Caco-2 (cell line): ENCODE measurements around the gene SCMH1. TPM values are rescaled to one million over a fixed set of nuclear protein-coding genes. Genes with fewer than 3 reads are reported as not detected.

Experiments used
- BruUV-seq: library from RNA; stranded (reverse); fragments of 400-500 nt; replicated peaks from 2 replicates; lab custom pipeline; 2021; lab: Mats Ljungman, UMichigan
- CTCF ChIA-PET: fragments of 300-600 bp; sonication (Branson Sonifier 250); formaldehyde crosslinking; loops from one replicate; lab custom pipeline; 2022; ENCODE audit warnings: antibody characterized with exemption; lab: Charles Lee
- POLR2A ChIA-PET: fragments of 300-600 bp; sonication (Branson Sonifier 250); formaldehyde crosslinking; loops from one replicate; lab custom pipeline; 2022; ENCODE audit warnings: antibody characterized with exemption; lab: Charles Lee
- DNase-seq, 2 experiments: peaks; one replicate each; pipeline versions ENCODE4 v3.0.0 to v3.0.0-alpha.2; 2020 to 2022
- H3K27me3 ChIP-seq: replicated peaks from 2 replicates; pipeline ENCODE4 v1.6.0; 2011; ENCODE audit warnings: low read length; ENCODE audit not compliant: control insufficient read depth, insufficient read depth
- H3K36me3 ChIP-seq: 2 replicates; pipeline ENCODE4 v1.5.1; 2011; ENCODE audit warnings: low read length; ENCODE audit not compliant: control insufficient read depth, insufficient read depth
- H3K4me1 ChIP-seq: fragments of 250-450 bp; sonication (Bioruptor Pico); 2 replicates; pipeline ENCODE4 v1.5.1; 2020; ENCODE audit warnings: mild to moderate bottlenecking
- H3K4me3 ChIP-seq: 2 replicates; pipeline ENCODE4 v1.5.1; 2011; ENCODE audit warnings: low read depth, mild to moderate bottlenecking, control low read depth, low read length
- H3K9me3 ChIP-seq: fragments of 250-450 bp; sonication (Bioruptor Pico); 2 replicates; pipeline ENCODE4 v1.5.1; 2020; ENCODE audit warnings: mild to moderate bottlenecking, moderate library complexity
- H3K27ac Mint-ChIP-seq: one replicate; pipeline ENCODE4 v1.8.0; 2022; ENCODE audit warnings: mixed read lengths; ENCODE audit not compliant: unreplicated experiment
- H3K27me3 Mint-ChIP-seq: one replicate; pipeline ENCODE4 v1.8.0; 2022; ENCODE audit warnings: mixed read lengths; ENCODE audit not compliant: insufficient read depth, unreplicated experiment
- H3K36me3 Mint-ChIP-seq: one replicate; pipeline ENCODE4 v1.8.0; 2022; ENCODE audit warnings: mild to moderate bottlenecking, mixed read lengths; ENCODE audit not compliant: insufficient read depth, unreplicated experiment
- H3K4me1 Mint-ChIP-seq: one replicate; pipeline ENCODE4 v1.8.0; 2022; ENCODE audit warnings: low read depth, mixed read lengths; ENCODE audit not compliant: unreplicated experiment
- H3K4me3 Mint-ChIP-seq: one replicate; pipeline ENCODE4 v1.8.0; 2022; ENCODE audit warnings: mild to moderate bottlenecking, moderate library complexity, mixed read lengths; ENCODE audit not compliant: unreplicated experiment
- H3K9me3 Mint-ChIP-seq: one replicate; pipeline ENCODE4 v1.8.0; 2022; ENCODE audit warnings: mixed read lengths; ENCODE audit not compliant: unreplicated experiment
- intact Hi-C: fragments of 100-400 bp; cut with micrococcal nuclease; formaldehyde crosslinking; loops from one replicate; pipeline ENCODE4 v1.10.0; 2022; ENCODE audit not compliant: unreplicated experiment
- total RNA-seq: library from RNA; stranded (reverse); gene quantifications from 2 replicates; pipeline ENCODE4 v1.2.3, GENCODE V29; 2022
- TF ChIP-seq, protein P1 (sequence below), 2 experiments: fragments of 200-600 bp in 1 of 2; IDR thresholded peaks; 1 replicate in 1 of 2; 2 replicates in 1 of 2; pipeline versions ENCODE4 v1.5.1 to v1.8.0; 2011 to 2022; ENCODE audit warnings: antibody characterized with exemption in 1 of 2, control low read depth in 1 of 2, inconsistent platforms in 1 of 2, low read depth in 1 of 2, low read length in 1 of 2, mild to moderate bottlenecking in 1 of 2, moderate library complexity in 1 of 2; ENCODE audit not compliant: insufficient read depth in 1 of 2, severe bottlenecking in 1 of 2, unreplicated experiment in 1 of 2

SCMH1 gene
- total RNA-seq, 1 experiment from 2014 or later = 27.6 TPM

DNA sequence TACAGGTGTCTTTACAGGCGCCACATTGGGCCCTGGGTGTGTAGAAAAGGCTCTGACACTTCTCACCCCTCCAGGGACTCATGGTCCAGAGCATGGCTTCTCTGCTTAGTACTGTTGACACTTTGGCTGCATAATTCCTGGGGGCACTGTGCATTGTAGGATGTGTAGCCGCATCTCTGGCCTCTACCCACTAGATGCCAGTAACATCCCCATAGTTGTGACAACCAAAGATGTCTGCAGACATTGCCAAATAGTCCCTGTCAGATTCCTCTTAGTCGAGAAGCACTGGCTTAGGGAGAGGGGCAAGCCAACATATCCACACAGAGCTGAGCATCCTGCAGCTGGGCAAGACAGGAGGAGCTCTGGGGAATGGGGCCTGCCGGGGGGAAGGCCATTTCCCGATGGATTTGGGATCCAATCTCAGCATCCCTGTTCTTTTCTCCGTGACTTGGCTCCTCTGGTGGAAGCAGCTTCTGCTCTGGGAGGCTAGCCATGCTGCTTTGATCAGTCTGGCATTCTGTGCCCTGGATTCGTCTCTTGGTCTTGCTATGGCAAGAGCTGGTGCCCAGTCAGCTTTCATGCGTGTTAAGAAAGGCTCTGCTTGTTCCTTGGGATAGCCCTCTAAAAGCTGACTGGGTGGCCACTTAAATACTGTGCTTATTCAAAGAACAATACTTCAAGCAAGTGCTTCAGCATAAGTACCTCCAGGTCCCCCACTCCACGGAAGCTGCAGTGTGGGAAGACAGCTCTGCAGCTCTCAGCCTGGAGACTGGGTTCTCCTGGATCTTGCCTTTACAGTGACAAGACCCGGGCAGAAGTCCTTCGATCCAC, 38.3 kb upstream of the SCMH1 start:
- BruUV-seq = no TSS peak
- CTCF ChIA-PET = no interaction called here
- intact Hi-C loops = loop anchor here (5.0 kb wide), 2 partner anchors 137 to 152 kb away; no protein-coding TSS in a partner anchor
- POLR2A ChIA-PET = no interaction called here
- no peak for DNase-seq
- Histone ChIP-seq H3K9me3 (no peaks in the 10 kb centered on the region), H3K27me3 (no peaks in the 10 kb centered on the region), H3K4me3 (no peak overlapping the region), H3K36me3 (no peaks in the 10 kb centered on the region), H3K4me1 (no peaks in the 10 kb centered on the region)
- Mint-ChIP-seq H3K27ac (no peak overlapping the region), H3K4me3 (no peak overlapping the region), H3K4me1 (no peaks in the 10 kb centered on the region), H3K9me3 (no peaks in the 10 kb centered on the region), H3K27me3 (peaks cover 7% of the 10 kb centered on the region), H3K36me3 (no peaks in the 10 kb centered on the region)
- TF ChIP-seq, protein P1, sequence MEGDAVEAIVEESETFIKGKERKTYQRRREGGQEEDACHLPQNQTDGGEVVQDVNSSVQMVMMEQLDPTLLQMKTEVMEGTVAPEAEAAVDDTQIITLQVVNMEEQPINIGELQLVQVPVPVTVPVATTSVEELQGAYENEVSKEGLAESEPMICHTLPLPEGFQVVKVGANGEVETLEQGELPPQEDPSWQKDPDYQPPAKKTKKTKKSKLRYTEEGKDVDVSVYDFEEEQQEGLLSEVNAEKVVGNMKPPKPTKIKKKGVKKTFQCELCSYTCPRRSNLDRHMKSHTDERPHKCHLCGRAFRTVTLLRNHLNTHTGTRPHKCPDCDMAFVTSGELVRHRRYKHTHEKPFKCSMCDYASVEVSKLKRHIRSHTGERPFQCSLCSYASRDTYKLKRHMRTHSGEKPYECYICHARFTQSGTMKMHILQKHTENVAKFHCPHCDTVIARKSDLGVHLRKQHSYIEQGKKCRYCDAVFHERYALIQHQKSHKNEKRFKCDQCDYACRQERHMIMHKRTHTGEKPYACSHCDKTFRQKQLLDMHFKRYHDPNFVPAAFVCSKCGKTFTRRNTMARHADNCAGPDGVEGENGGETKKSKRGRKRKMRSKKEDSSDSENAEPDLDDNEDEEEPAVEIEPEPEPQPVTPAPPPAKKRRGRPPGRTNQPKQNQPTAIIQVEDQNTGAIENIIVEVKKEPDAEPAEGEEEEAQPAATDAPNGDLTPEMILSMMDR (IDR thresholded peaks at IDR 0.05; ENCODE audit: insufficient read depth in 1 of 2, low read depth in 1 of 2, low read length in 1 of 2, severe bottlenecking in 1 of 2, unreplicated experiment in 1 of 2) = no peak

DNA sequence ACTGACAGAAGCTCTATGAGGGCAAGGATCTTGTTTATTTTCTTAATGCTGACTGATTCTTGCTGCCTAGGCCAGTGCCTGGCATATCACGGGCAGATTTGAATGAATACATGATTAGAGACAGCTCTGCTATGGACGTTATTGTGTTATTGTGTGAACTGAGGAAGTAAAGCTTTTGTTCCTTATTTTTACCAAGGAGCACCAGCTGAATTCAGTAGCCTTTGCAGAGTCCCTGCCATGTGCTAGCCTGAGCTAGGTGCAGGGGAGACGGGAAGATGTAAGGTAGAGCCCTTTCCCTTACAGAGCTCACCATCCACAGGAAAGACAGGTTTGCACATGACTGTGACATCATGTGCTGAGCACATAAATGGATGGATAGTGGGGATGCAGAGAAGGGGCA, 36.0 kb upstream of the SCMH1 start:
- ChIA-PET CTCF (no interaction called here), POLR2A (no interaction called here)
- DNase-seq = no peak
- Histone ChIP-seq H3K27me3 (no peaks in the 10 kb centered on the region), H3K36me3 (no peaks in the 10 kb centered on the region), H3K4me1 (no peaks in the 10 kb centered on the region), H3K9me3 (no peaks in the 10 kb centered on the region), H3K4me3 (no peak overlapping the region)
- H3K36me3 Mint-ChIP-seq = no peaks in the 10 kb centered on the region
- no TSS peak for BruUV-seq
- TF ChIP-seq, protein P1 (IDR thresholded peaks at IDR 0.05; ENCODE audit: insufficient read depth in 1 of 2, low read depth in 1 of 2, low read length in 1 of 2, severe bottlenecking in 1 of 2, unreplicated experiment in 1 of 2) = no peak
- H3K9me3 Mint-ChIP-seq = no peaks in the 10 kb centered on the region
- no peak overlapping the region for H3K27ac Mint-ChIP-seq
- H3K4me1 Mint-ChIP-seq = no peaks in the 10 kb centered on the region
- peaks cover 3% of the 10 kb centered on the region for H3K27me3 Mint-ChIP-seq
- intact Hi-C loops = no loop called here
- H3K4me3 Mint-ChIP-seq = no peak overlapping the region

DNA sequence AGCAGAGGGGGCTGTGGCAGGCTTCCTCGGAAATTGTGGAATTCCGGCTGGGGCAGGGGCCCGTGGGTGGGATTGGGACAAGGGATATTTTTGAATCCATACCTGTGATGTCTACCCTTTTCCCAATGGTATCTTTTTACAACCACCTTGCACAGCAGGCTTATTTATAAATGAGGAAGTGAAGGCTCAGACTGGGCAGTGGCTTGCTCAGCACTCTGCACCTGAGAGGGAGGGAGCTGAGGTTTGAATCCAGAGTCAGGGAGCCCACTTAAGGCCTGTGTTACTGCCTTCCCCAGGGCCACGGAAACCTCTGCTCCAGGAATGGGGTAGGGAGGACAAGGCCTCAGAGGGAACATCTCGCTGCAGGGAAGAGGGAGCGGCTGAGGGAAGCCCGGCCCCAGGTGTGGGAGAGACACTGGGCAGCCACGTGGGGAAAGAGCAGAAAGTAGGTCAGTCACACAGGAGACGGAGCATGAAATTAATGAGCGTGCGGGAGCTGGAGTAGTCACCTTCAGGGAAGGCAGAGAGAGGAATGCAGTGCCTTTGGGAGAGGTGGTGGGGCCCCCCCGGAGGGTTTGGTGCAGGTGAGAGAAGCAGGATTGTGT, 35.4 kb upstream of the SCMH1 start:
- Histone ChIP-seq H3K36me3 (no peaks in the 10 kb centered on the region), H3K9me3 (no peaks in the 10 kb centered on the region), H3K4me1 (no peaks in the 10 kb centered on the region), H3K4me3 (no peak overlapping the region), H3K27me3 (no peaks in the 10 kb centered on the region)
- H3K9me3 Mint-ChIP-seq = no peaks in the 10 kb centered on the region
- TF ChIP-seq, protein P1 (IDR thresholded peaks at IDR 0.05; ENCODE audit: insufficient read depth in 1 of 2, low read depth in 1 of 2, low read length in 1 of 2, severe bottlenecking in 1 of 2, unreplicated experiment in 1 of 2) = no peak
- CTCF ChIA-PET = no interaction called here
- intact Hi-C loops = no loop called here
- BruUV-seq = no TSS peak
- H3K27ac Mint-ChIP-seq = no peak overlapping the region
- no peak for DNase-seq
- POLR2A ChIA-PET = no interaction called here
- H3K4me1 Mint-ChIP-seq = no peaks in the 10 kb centered on the region
- H3K36me3 Mint-ChIP-seq = no peaks in the 10 kb centered on the region
- H3K4me3 Mint-ChIP-seq = no peak overlapping the region
- peaks cover 3% of the 10 kb centered on the region for H3K27me3 Mint-ChIP-seq
